Mesodermal cell (in vitro differentiated cells): ENCODE results near the gene CHIT1.

Experiments used
- H3K27ac ChIP-seq: 2 replicates; pipeline ENCODE4 v1.7.0; 2013; ENCODE audit warnings: mild to moderate bottlenecking, low read depth, low read length, moderate library complexity; ENCODE audit not compliant: severe bottlenecking
- H3K36me3 ChIP-seq: 2 replicates; pipeline ENCODE4 v1.7.1; 2013; ENCODE audit warnings: mild to moderate bottlenecking, low read length, moderate library complexity; ENCODE audit not compliant: control insufficient read depth, insufficient read depth
- H3K4me1 ChIP-seq: one replicate; pipeline ENCODE4 v1.7.1; 2013; ENCODE audit warnings: mild to moderate bottlenecking, low read length; ENCODE audit not compliant: insufficient read depth, control insufficient read depth, poor library complexity, severe bottlenecking
- H3K4me3 ChIP-seq: 2 replicates; pipeline ENCODE4 v1.7.0; 2013; ENCODE audit warnings: low read length, control low read depth, mild to moderate bottlenecking; ENCODE audit not compliant: insufficient read depth, poor library complexity, severe bottlenecking; ENCODE audit errors: extremely low read depth
- H3K9me3 ChIP-seq: 2 replicates; pipeline ENCODE4 v1.7.1; 2013; ENCODE audit warnings: mild to moderate bottlenecking, low read length, moderate library complexity; ENCODE audit not compliant: control insufficient read depth
- WGBS, 2 experiments: methylation state at CpG; one replicate each; pipeline ENCODE4 v1.1.5; 2013; ENCODE audit warnings: missing lambda C conversion rate in 2 of 2; ENCODE audit not compliant: insufficient coverage in 2 of 2; 5-methylcytosine and 5-hydroxymethylcytosine counted together

Gene CHIT1

DNA sequence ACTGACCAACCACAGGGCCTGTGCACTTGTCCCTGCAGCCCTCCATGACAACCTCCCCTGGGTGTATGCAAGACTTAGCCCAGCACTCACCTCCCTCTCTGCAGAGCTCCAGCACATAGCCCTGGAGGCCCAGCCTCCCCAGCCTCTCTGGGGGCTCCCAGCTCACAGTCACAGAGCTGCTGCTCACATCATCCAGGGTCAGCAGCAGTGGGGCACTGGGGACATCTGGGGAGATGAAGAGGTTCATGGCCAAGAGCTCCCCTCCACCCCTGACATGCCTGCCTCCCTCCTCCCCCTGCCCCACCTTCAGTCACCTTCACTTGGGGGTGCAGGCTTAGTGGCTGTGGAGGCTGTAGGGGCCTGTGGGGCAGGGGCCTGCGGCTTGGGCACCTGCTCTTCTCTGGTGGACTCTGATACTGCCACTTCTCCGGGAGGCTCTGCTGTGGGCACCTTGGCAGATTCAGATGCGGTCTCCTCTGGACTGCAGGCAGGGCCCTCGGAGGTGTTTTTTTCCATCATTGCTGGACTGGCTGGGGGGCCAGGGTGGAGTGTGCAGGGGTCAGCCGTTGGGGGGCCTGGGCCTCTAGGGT lies 54.1 kb downstream of the CHIT1 start, which contains the start of gene MYBPH:
Gene MYBPH, minus strand, starts transcription at position 590 of the 590 bp plus-strand sequence. Its CDS starts 71 bp downstream, at position 519.
- no peaks in the 10 kb centered on the region for H3K36me3 ChIP-seq
- H3K4me1 ChIP-seq, result peaks cover 50% of the 10 kb centered on the region
- 100% methylated on average over 1 to 3 of the region's 5 CpGs for WGBS, 2 experiments
- no peaks in the 10 kb centered on the region for H3K9me3 ChIP-seq
- no peak within 1 kb of the TSS for H3K4me3 ChIP-seq
- H3K27ac ChIP-seq, result no peak within 1 kb of the TSS

DNA sequence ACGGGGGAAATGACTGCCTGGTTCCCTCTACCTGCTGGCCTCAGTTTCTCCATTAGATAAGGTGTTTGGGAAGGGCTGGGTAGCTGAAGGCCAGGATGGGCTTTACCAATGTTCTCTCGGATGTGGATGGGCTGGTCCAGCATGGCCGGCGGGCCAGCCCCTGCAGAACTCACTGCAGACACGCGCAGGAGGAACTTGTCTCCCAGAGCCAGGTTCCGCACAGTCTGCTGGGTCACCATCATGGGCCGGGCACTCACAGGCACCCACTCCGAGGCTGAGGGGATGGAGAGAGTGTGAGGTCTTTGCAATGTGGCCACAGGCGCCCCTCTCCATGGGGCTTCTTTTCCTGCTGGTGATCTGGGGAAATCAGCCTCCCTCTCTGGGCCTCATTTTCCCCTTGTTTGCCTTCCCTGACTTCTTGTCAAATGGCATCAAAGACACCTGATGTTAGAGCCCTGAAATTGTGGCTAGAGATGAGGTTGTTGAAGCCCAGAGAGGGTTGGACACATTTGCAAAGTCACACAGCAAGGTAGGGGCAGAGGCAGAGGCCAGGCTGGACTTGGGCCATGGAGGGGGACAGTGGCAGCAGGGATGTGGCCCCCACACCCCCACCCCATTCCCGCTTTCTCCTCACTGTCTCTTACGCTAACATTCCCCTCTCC lies 55.0 kb downstream of the CHIT1 start:
- Histone ChIP-seq H3K36me3 (no peaks in the 10 kb centered on the region), H3K4me3 (no peak overlapping the region), H3K4me1 (peaks cover 46% of the 10 kb centered on the region), H3K9me3 (no peaks in the 10 kb centered on the region), H3K27ac (no peak overlapping the region)
- 92 to 97% methylated on average over 8 to 9 of the region's 12 CpGs for WGBS, 2 experiments

DNA sequence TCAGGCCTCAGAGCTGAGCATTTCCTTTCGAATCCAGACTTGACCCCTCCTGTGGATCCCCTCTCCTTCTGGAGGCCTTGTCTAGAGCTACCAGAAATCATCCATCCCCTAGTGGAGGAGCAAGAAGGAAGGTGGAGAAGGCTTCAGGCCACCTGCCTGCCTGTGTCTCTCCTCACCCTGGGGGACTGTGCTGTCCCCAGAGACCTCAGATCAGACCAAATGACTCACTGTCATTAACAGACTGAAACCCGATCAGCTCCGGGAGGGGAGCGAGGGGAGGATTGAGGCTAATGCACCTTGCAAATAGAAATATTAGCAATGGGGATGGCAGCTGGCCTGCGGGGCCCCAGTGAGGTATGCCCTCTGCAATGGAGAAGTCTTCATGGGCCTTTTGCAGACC lies 55.9 kb downstream of the CHIT1 start:
- peaks cover 37% of the 10 kb centered on the region for H3K4me1 ChIP-seq
- H3K9me3 ChIP-seq, result no peaks in the 10 kb centered on the region
- WGBS, 2 experiments, result 72 to 94% methylated on average over 4 of the region's 5 CpGs
- no peaks in the 10 kb centered on the region for H3K36me3 ChIP-seq
- no peak overlapping the region for H3K4me3 ChIP-seq
- H3K27ac ChIP-seq, result no peak overlapping the region

DNA sequence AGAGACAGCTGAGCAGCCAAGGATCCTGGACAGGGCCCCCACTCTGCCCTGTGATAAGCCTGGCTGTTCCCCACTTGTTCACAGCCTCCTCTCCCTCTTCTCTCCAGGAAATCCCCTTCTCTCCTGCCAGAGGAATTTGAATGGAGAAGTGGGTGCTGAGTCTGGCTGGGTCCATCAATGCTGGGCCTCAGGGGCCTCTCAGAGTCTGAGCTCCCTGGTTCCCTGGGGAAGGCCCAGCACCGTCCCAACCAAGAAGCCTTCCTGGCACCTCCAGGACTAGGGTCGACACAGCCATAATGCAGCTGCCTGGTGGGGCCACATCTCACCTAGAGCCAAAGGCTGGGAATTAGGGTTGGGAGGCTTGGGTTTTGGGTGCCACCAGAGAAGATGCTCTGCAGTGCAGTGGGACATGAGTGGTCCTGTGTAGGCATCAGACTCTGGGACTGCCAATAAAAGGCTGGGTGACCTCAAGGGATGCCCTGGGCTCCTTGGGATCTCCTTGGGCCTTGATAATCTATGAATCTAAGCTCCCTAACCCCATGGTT lies 56.4 kb downstream of the CHIT1 start:
- Histone ChIP-seq H3K4me1 (peaks cover 33% of the 10 kb centered on the region), H3K9me3 (no peaks in the 10 kb centered on the region), H3K36me3 (no peaks in the 10 kb centered on the region), H3K4me3 (no peak overlapping the region), H3K27ac (no peak overlapping the region)
- 92% methylated on average over 2 of the region's 2 CpGs; no CpG with 5 or more reads in 1 of the 2 experiments for WGBS, 2 experiments

DNA sequence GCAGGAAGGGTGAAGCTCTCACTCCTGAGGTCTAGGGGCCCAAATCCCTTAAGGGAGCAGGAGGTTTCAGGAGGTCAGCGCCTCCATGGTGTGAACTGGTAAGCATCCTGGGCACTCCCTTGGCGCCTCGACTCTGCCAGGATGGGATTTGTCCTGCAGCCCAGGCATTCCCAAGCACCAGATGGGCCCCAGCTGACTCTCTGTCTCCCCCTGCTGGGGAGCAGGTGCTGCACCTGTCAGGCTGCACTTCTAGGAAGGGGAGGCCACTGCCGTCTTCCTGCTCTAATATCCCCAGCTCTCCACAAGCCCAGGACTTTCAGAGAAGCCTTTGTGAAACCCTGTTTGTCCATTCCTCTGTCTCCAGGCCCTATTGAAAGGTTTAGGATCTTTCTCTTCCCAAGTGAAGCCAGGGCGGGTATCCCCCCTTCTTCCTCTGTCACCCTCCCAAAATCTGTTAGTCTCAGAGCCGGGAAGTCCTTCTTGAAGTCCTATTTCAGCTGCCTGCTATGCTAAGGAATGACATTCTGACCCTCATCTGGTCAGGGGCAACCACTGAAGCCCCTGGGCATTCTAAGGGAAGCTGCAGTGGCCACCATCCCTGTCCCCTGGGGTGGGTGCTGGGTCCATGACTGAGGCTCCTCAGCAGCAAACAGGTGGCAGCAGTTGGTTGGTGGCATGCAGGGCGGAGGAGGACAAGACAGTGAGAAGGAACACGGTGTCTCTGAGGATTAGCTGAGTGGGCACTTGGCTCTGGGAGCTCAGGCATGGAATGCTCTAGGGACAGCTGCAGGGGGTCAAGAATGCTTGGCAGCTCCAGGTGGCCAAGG lies 57.1 kb downstream of the CHIT1 start:
- 67 to 74% methylated on average over 7 of the region's 8 CpGs for WGBS, 2 experiments
- no peak overlapping the region for H3K4me3 ChIP-seq
- H3K36me3 ChIP-seq, result no peaks in the 10 kb centered on the region
- no peaks in the 10 kb centered on the region for H3K9me3 ChIP-seq
- H3K27ac ChIP-seq, result no peak overlapping the region
- H3K4me1 ChIP-seq, result peaks cover 27% of the 10 kb centered on the region

DNA sequence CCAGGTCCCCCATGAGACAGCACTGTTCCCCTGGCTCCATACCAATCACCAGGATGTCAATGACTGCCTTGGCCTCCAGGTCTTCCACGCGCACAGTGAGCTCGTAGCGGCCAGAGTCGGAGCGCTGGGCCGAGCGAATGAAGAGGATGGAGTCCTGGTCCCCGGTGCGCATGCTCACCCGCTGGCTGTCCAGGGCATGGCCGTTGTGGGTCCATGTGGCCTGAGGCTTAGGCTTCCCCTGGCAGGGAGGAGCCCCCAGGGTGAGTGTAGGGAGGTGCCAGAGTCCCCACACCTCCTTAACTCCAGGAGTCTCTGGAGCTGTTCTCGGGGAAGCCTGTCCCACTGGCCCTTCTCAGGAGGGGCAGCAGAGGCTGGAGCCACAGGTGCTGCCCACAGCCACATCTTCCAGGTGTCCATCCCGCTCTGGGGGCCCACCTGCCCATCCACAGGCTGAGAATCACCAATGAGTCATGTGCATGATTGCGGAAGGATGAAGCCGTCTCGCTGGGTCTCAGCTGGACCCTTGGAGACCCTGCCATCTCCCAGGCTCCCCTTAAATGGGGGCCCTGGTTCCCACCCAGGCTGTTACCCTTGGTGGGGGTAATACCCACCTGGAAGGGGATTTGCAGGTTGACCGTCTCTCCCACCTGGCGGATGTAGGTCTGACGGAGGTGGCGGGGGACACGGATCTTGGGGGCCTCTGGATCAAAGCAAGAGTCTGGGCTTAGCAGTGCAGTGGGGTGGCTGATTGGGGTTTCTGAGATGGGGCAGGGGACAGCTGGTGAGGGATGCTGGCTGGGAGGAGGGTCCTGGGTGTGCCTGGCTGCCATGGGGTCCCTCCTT lies 57.9 kb downstream of the CHIT1 start:
- H3K36me3 ChIP-seq, result no peaks in the 10 kb centered on the region
- 94 to 98% methylated on average over 18 to 20 of the region's 22 CpGs for WGBS, 2 experiments
- peaks cover 21% of the 10 kb centered on the region for H3K4me1 ChIP-seq
- no peaks in the 10 kb centered on the region for H3K9me3 ChIP-seq
- no peak overlapping the region for H3K27ac ChIP-seq
- H3K4me3 ChIP-seq, result no peak overlapping the region

DNA sequence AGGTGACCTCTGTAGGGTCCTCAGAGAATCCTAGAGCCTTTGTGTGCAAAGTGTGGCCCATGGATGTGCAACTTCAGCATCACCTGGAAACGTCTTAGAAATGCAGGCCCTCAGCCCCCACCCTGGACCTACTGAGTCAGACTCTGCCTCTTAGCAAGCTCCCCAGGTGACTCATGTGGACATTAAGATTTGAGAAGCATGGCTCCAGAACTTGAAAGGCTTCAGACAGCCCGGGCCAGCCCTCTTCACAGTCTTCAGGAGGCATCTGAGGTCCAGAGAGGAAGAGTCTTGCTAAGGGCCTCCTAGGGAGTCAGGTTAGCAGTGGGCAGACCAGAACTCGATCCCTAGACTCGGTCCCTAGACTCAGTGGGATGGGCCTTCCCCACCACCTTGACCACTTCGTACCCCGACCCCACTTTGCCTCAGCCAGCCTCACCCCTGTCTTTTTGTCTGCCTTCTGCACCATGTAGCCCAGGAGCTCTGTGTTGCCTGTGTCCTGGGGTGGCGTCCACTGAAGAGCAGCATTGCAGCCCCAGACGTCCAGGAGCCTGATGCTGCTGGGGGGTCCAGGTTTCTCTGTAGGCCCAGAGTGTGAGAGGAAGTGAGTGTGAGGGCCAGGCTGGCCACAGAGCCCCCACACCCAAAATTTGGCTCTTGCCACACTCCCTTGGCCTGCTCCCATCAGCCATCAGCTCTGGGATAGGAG lies 58.7 kb downstream of the CHIT1 start:
- Histone ChIP-seq H3K9me3 (no peaks in the 10 kb centered on the region), H3K27ac (no peak overlapping the region), H3K4me1 (peaks cover 15% of the 10 kb centered on the region), H3K4me3 (no peak overlapping the region), H3K36me3 (peaks cover 3% of the 10 kb centered on the region)
- 87% methylated on average over 3 to 8 of the region's 8 CpGs for WGBS, 2 experiments

DNA sequence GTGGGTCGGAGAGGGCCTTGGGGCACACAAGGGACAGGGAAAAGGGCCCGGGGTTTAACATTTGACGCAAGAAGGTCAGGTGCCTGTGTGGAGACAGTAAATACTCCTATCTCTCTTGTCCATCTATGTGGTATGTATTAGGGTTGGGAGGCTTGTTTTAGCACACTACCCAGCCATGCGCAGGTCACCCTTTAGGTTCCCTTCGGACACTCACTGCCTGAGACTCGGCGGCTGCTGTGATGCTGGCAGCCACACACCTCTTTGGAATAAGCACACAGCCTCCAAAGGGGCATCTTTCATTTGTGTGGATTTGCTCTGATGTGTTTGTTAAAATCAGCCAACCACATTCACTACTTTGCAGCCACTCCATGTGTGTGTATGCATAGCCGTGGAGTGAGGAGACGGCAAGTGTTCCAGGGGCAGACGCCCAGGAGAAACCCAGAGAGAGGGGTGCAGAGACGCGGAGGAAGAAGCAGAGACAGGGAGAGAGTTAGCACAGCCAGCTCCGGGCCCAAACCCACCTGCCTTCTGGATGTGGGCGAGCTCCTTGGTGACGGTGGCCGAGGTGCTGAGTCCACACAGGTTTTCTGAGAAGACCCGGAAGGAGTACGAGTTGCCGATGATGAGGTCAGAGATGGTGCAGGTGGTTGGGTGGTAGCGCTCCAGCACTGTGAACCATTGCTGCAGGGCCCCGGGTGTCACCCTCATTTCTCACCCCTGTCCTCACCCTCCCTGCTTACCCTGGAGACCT lies 59.5 kb downstream of the CHIT1 start:
- Histone ChIP-seq H3K27ac (no peak overlapping the region), H3K36me3 (peaks cover 3% of the 10 kb centered on the region), H3K9me3 (no peaks in the 10 kb centered on the region), H3K4me3 (no peak overlapping the region), H3K4me1 (peaks cover 11% of the 10 kb centered on the region)
- 95% methylated on average over 8 to 18 of the region's 21 CpGs for WGBS, 2 experiments

DNA sequence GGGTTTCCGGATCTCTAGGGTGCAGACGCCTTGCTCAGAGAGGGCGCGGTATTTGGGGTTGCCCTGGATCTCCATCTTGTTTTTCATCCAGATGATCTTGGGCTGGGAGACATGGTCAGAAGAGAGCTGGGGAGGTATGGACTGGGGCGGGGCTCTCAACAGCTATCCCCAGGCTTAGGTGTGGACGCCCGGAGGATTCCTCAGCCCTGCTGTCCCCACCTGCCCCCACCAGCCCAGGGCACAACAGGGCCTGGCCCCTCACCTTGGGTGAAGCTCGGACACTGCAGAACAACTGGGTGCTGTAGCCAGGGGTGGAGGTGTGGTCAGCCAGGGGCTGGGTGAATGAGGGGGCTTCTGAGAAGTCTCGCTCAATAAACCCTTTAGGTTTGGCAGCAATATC lies 60.5 kb downstream of the CHIT1 start:
- WGBS, 2 experiments, result 94 to 96% methylated on average over 5 to 8 of the region's 9 CpGs
- Histone ChIP-seq H3K4me1 (peaks cover 7% of the 10 kb centered on the region), H3K27ac (no peak overlapping the region), H3K36me3 (peaks cover 6% of the 10 kb centered on the region), H3K4me3 (no peak overlapping the region), H3K9me3 (no peaks in the 10 kb centered on the region)
